ENCODE data around the gene TTC28.

DNA sequence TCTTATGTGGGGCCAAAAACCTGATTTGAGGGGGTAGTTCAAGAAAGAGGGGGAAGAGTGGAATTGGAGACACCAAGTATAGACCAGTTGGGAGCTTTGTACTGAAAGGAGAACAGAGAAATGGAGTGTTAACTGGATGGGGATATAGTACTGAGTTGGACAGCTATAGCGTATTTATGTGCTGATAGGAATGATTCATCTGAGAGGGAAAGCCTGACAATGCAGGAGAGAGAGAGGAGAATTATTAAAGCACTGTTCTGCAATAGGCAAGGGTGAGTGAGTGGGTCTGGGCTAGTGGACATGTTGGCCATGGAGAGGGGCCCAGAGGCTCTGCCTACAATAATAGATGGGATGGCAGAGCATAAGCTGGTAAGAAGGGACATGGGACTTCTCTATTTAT is 707.7 kb downstream of the TTC28 start:
- TF ChIP-seq, protein P1, sequence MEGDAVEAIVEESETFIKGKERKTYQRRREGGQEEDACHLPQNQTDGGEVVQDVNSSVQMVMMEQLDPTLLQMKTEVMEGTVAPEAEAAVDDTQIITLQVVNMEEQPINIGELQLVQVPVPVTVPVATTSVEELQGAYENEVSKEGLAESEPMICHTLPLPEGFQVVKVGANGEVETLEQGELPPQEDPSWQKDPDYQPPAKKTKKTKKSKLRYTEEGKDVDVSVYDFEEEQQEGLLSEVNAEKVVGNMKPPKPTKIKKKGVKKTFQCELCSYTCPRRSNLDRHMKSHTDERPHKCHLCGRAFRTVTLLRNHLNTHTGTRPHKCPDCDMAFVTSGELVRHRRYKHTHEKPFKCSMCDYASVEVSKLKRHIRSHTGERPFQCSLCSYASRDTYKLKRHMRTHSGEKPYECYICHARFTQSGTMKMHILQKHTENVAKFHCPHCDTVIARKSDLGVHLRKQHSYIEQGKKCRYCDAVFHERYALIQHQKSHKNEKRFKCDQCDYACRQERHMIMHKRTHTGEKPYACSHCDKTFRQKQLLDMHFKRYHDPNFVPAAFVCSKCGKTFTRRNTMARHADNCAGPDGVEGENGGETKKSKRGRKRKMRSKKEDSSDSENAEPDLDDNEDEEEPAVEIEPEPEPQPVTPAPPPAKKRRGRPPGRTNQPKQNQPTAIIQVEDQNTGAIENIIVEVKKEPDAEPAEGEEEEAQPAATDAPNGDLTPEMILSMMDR (IDR thresholded peaks at IDR 0.05) = no peak
- no peak for TF ChIP-seq POLR2A (IDR thresholded peaks at IDR 0.05)

All from heart left ventricle (tissue), 13 donors.